ENCODE results near the gene OR52B2.

DNA sequence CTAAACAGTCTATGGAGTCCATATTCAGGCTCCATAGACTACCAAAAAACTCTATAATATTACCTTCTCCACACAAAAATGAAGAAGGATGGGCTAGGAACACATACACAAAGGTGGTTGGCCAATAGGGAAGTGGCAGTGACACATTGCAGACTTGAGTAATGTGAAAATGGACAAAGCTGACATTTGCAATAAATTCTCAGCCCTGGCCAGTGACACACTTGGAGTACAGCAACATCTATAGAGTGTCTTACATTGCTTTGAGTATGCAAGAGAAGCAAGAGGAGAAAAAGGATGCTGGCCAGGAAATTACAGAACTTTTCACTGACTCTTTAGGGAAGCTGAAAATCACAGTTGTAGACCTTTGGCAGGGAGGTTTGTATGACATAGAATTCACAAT is 21.6 kb upstream of the OR52B2 start:
- TF ChIP-seq, protein P1, sequence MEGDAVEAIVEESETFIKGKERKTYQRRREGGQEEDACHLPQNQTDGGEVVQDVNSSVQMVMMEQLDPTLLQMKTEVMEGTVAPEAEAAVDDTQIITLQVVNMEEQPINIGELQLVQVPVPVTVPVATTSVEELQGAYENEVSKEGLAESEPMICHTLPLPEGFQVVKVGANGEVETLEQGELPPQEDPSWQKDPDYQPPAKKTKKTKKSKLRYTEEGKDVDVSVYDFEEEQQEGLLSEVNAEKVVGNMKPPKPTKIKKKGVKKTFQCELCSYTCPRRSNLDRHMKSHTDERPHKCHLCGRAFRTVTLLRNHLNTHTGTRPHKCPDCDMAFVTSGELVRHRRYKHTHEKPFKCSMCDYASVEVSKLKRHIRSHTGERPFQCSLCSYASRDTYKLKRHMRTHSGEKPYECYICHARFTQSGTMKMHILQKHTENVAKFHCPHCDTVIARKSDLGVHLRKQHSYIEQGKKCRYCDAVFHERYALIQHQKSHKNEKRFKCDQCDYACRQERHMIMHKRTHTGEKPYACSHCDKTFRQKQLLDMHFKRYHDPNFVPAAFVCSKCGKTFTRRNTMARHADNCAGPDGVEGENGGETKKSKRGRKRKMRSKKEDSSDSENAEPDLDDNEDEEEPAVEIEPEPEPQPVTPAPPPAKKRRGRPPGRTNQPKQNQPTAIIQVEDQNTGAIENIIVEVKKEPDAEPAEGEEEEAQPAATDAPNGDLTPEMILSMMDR (IDR thresholded peaks at IDR 0.05; ENCODE audit: low read depth, low read length, poor library complexity, severe bottlenecking): no peak
- TF ChIP-seq EZH2phosphoT487 (IDR thresholded peaks at IDR 0.05; ENCODE audit: borderline replicate concordance, low read length): no peak
